GM12874 (cell line): ENCODE results near the gene SCARF1.

Source experiments
- CTCF ChIP-seq: IDR thresholded peaks from 2 replicates; pipeline ENCODE4 v1.5.1; 2011; ENCODE audit warnings: low read depth, mild to moderate bottlenecking, control low read depth, low read length, moderate library complexity; ENCODE audit not compliant: insufficient read depth

SCARF1 gene

GRCh38 chr17:1593630-1593931, 52.0 kb downstream of the SCARF1 start:
- TF ChIP-seq CTCF = no peak

GRCh38 chr17:1592751-1593629, 52.5 kb downstream of the SCARF1 start:
- no peak for TF ChIP-seq CTCF

GRCh38 chr17:1591474-1592090, 54.0 kb downstream of the SCARF1 start:
- no peak for TF ChIP-seq CTCF

- TF ChIP-seq CTCF = no peak
Observed at GRCh38 chr17:1590747-1591473, 54.6 kb downstream of the SCARF1 start.

GRCh38 chr17:1590029-1590746, 55.3 kb downstream of the SCARF1 start:
- no peak for TF ChIP-seq CTCF

GRCh38 chr17:1588821-1589585, 56.5 kb downstream of the SCARF1 start:
- no peak for TF ChIP-seq CTCF

GRCh38 chr17:1584167-1584566, 61.4 kb downstream of the SCARF1 start:
- no peak for TF ChIP-seq CTCF
